HepG2 (cell line): ENCODE data around the gene GYS1. TPM values are rescaled to one million over a fixed set of nuclear protein-coding genes. Genes with fewer than 3 reads are reported as not detected.
A peak's percentile ranks its signal among the peaks of the same experiment; 100 is the strongest.

Source experiments
- ATF7 ChIP-seq, 2 experiments: fragments of 450-650 bp in 1 of 2; sonication (generic) in 1 of 2; formaldehyde crosslinking in 1 of 2; IDR thresholded peaks; 2 replicates each; pipeline versions ENCODE4 v1.4.0 to v1.6.1; 2016 to 2020; ENCODE audit warnings: antibody characterized with exemption in 1 of 2, mild to moderate bottlenecking in 1 of 2, missing genetic modification reagents in 1 of 2
- MAZ ChIP-seq, 2 experiments: sonication (generic) in 1 of 2; formaldehyde crosslinking in 1 of 2; IDR thresholded peaks; 2 replicates each; pipeline versions ENCODE4 v1.5.0 to v1.6.1; 2012 to 2020; ENCODE audit warnings: low read depth in 2 of 2, mild to moderate bottlenecking in 2 of 2, borderline replicate concordance in 1 of 2, improper control_type of control experiment in 1 of 2, low read length in 1 of 2, missing genetic modification reagents in 1 of 2, moderate library complexity in 1 of 2
- MIER2 ChIP-seq: IDR thresholded peaks from 2 replicates; pipeline ENCODE4 v1.6.1; 2016; ENCODE audit warnings: missing biosample characterization, missing genetic modification reagents
- NFE2L1 ChIP-seq: sonication (generic); formaldehyde crosslinking; IDR thresholded peaks from 2 replicates; pipeline ENCODE4 v1.4.0; 2020; ENCODE audit warnings: missing genetic modification reagents, mild to moderate bottlenecking, borderline replicate concordance
- YEATS4 ChIP-seq: sonication (generic); formaldehyde crosslinking; IDR thresholded peaks from 2 replicates; pipeline ENCODE4 v1.4.0; 2020; ENCODE audit warnings: missing genetic modification reagents, borderline replicate concordance
- ZNF350 ChIP-seq: sonication (generic); formaldehyde crosslinking; IDR thresholded peaks from 2 replicates; pipeline ENCODE4 v1.4.0; 2020; ENCODE audit warnings: mild to moderate bottlenecking, low read depth, missing genetic modification reagents, borderline replicate concordance
- ZNF83 ChIP-seq: sonication (generic); formaldehyde crosslinking; IDR thresholded peaks from 2 replicates; pipeline ENCODE4 v1.4.0; 2020; ENCODE audit warnings: missing genetic modification reagents, mild to moderate bottlenecking, borderline replicate concordance
- ZSCAN25 ChIP-seq: sonication (generic); formaldehyde crosslinking; IDR thresholded peaks from 2 replicates; pipeline ENCODE4 v1.8.0; 2022; ENCODE audit warnings: mild to moderate bottlenecking, missing genetic modification reagents
- polyA plus RNA-seq, 8 experiments: library from polyadenylated mRNA; depleted of rRNA in 3 of 8; stranded (reverse) in 7 of 8; unstranded in 1 of 8; fragments of >200 nt; fragmentation: Illumina TruSeq in 4 of 8; extraction: Trizol in 4 of 8; gene quantifications; 2 replicates each; pipeline versions ENCODE4 v1.2.1 to v1.2.3, GENCODE V29; 2011 to 2016; ENCODE audit warnings: low read depth in 4 of 8, missing spikeins in 1 of 8, mixed read lengths in 1 of 8; ENCODE audit not compliant: insufficient read depth in 1 of 8
- total RNA-seq, 5 experiments: library from RNA; depleted of rRNA; stranded (reverse); fragments of >200 nt; fragmentation: Illumina TruSeq; extraction: Trizol; gene quantifications; 2 replicates each; pipeline ENCODE4 v1.2.3, GENCODE V29; 2016; ENCODE audit warnings: low read depth in 1 of 5
- TF ChIP-seq, protein P1 (sequence below): sonication (generic); formaldehyde crosslinking; IDR thresholded peaks from 2 replicates; pipeline ENCODE4 v1.8.1; 2023; ENCODE audit warnings: mild to moderate bottlenecking, missing genetic modification reagents
- TF ChIP-seq, protein P2 (sequence below): IDR thresholded peaks from 2 replicates; pipeline ENCODE4 v1.6.1; 2018; ENCODE audit warnings: missing genetic modification reagents
- TF ChIP-seq, protein P3 (sequence below): sonication (generic); formaldehyde crosslinking; IDR thresholded peaks from 2 replicates; pipeline ENCODE4 v1.5.1; 2020; ENCODE audit warnings: missing genetic modification reagents, mild to moderate bottlenecking, borderline replicate concordance
- TF ChIP-seq, protein P4 (sequence below): sonication (generic); formaldehyde crosslinking; IDR thresholded peaks from 2 replicates; pipeline ENCODE4 v1.5.0; 2020; ENCODE audit warnings: missing genetic modification reagents
- TF ChIP-seq, protein P5 (sequence below): fragments of 450-650 bp; IDR thresholded peaks from 2 replicates; pipeline ENCODE4 v1.6.1; 2016
- TF ChIP-seq, protein P6 (sequence below): sonication (generic); formaldehyde crosslinking; IDR thresholded peaks from 2 replicates; pipeline ENCODE4 v1.5.0; 2020; ENCODE audit warnings: mild to moderate bottlenecking, missing genetic modification reagents, moderate library complexity

The GYS1 gene
- total and polyA plus RNA-seq, 2 of the 13 experiments (the other 11 are each of a cell fraction or from before 2014, with no cell fraction given) = 18.4 to 42.1 TPM

DNA sequence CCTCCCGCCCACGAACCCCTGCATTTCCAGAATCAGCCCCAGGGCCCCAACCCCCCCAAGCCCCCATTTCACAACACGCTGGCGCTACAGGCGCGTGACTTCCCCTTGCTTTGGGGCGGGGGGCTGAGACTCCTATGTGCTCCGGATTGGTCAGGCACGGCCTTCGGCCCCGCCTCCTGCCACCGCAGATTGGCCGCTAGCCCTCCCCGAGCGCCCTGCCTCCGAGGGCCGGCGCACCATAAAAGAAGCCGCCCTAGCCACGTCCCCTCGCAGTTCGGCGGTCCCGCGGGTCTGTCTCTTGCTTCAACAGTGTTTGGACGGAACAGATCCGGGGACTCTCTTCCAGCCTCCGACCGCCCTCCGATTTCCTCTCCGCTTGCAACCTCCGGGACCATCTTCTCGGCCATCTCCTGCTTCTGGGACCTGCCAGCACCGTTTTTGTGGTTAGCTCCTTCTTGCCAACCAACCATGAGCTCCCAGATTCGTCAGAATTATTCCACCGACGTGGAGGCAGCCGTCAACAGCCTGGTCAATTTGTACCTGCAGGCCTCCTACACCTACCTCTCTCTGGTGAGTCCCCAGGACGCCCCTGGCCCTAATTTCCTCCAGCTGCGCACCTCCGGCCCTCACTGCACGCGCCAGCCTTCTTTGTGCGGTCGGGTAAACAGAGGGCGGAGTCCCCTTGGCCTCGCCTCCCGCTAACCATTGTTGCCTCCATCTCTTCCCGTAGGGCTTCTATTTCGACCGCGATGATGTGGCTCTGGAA lies 27.9 kb downstream of the GYS1 start, which contains the start of gene FTL (continued):
- TF ChIP-seq YEATS4 (CRISPR knock-in tag) = peak; percentile 71; the same call in 1 of the 2 replicates
- TF ChIP-seq, protein P1, sequence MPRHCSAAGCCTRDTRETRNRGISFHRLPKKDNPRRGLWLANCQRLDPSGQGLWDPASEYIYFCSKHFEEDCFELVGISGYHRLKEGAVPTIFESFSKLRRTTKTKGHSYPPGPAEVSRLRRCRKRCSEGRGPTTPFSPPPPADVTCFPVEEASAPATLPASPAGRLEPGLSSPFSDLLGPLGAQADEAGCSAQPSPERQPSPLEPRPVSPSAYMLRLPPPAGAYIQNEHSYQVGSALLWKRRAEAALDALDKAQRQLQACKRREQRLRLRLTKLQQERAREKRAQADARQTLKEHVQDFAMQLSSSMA (CRISPR knock-in tag) = peak; percentile 86; the same call in 1 of the 2 replicates
- TF ChIP-seq, protein P2, sequence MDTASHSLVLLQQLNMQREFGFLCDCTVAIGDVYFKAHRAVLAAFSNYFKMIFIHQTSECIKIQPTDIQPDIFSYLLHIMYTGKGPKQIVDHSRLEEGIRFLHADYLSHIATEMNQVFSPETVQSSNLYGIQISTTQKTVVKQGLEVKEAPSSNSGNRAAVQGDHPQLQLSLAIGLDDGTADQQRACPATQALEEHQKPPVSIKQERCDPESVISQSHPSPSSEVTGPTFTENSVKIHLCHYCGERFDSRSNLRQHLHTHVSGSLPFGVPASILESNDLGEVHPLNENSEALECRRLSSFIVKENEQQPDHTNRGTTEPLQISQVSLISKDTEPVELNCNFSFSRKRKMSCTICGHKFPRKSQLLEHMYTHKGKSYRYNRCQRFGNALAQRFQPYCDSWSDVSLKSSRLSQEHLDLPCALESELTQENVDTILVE (CRISPR knock-in tag) = peak; percentile 89; the same call in 1 of the 2 replicates
- TF ChIP-seq, protein P3, sequence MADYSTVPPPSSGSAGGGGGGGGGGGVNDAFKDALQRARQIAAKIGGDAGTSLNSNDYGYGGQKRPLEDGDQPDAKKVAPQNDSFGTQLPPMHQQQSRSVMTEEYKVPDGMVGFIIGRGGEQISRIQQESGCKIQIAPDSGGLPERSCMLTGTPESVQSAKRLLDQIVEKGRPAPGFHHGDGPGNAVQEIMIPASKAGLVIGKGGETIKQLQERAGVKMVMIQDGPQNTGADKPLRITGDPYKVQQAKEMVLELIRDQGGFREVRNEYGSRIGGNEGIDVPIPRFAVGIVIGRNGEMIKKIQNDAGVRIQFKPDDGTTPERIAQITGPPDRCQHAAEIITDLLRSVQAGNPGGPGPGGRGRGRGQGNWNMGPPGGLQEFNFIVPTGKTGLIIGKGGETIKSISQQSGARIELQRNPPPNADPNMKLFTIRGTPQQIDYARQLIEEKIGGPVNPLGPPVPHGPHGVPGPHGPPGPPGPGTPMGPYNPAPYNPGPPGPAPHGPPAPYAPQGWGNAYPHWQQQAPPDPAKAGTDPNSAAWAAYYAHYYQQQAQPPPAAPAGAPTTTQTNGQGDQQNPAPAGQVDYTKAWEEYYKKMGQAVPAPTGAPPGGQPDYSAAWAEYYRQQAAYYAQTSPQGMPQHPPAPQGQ (CRISPR knock-in tag) = no peak
- no peak for TF ChIP-seq ATF7 (IDR thresholded peaks at IDR 0.05)
- TF ChIP-seq ATF7 (CRISPR knock-in tag; IDR thresholded peaks at IDR 0.05) = peak; percentile 31
- TF ChIP-seq, protein P4, sequence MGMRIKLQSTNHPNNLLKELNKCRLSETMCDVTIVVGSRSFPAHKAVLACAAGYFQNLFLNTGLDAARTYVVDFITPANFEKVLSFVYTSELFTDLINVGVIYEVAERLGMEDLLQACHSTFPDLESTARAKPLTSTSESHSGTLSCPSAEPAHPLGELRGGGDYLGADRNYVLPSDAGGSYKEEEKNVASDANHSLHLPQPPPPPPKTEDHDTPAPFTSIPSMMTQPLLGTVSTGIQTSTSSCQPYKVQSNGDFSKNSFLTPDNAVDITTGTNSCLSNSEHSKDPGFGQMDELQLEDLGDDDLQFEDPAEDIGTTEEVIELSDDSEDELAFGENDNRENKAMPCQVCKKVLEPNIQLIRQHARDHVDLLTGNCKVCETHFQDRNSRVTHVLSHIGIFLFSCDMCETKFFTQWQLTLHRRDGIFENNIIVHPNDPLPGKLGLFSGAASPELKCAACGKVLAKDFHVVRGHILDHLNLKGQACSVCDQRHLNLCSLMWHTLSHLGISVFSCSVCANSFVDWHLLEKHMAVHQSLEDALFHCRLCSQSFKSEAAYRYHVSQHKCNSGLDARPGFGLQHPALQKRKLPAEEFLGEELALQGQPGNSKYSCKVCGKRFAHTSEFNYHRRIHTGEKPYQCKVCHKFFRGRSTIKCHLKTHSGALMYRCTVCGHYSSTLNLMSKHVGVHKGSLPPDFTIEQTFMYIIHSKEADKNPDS = no peak
- TF ChIP-seq MAZ (IDR thresholded peaks at IDR 0.05; ENCODE audit: borderline replicate concordance, low read depth, low read length) = peak; percentile 84
- TF ChIP-seq MAZ (CRISPR knock-in tag; IDR thresholded peaks at IDR 0.05; ENCODE audit: low read depth) = peak; percentile 93
- peak; percentile 82 for TF ChIP-seq ZNF350
- no peak for TF ChIP-seq NFE2L1 (CRISPR knock-in tag)
- peak; percentile 58 for TF ChIP-seq ZSCAN25 (CRISPR knock-in tag)
- TF ChIP-seq, protein P5, sequence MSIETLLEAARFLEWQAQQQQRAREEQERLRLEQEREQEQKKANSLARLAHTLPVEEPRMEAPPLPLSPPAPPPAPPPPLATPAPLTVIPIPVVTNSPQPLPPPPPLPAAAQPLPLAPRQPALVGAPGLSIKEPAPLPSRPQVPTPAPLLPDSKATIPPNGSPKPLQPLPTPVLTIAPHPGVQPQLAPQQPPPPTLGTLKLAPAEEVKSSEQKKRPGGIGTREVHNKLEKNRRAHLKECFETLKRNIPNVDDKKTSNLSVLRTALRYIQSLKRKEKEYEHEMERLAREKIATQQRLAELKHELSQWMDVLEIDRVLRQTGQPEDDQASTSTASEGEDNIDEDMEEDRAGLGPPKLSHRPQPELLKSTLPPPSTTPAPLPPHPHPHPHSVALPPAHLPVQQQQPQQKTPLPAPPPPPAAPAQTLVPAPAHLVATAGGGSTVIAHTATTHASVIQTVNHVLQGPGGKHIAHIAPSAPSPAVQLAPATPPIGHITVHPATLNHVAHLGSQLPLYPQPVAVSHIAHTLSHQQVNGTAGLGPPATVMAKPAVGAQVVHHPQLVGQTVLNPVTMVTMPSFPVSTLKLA = peak; percentile 29; the same call in 1 of the 2 replicates
- 0 out of 2 replicates have a peak, but pooled peaks have one; percentile 12 for TF ChIP-seq ZNF83 (CRISPR knock-in tag)
- TF ChIP-seq MIER2 (CRISPR knock-in tag) = peak; percentile 76
- TF ChIP-seq, protein P6, sequence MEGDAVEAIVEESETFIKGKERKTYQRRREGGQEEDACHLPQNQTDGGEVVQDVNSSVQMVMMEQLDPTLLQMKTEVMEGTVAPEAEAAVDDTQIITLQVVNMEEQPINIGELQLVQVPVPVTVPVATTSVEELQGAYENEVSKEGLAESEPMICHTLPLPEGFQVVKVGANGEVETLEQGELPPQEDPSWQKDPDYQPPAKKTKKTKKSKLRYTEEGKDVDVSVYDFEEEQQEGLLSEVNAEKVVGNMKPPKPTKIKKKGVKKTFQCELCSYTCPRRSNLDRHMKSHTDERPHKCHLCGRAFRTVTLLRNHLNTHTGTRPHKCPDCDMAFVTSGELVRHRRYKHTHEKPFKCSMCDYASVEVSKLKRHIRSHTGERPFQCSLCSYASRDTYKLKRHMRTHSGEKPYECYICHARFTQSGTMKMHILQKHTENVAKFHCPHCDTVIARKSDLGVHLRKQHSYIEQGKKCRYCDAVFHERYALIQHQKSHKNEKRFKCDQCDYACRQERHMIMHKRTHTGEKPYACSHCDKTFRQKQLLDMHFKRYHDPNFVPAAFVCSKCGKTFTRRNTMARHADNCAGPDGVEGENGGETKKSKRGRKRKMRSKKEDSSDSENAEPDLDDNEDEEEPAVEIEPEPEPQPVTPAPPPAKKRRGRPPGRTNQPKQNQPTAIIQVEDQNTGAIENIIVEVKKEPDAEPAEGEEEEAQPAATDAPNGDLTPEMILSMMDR = no peak
